RWPE2 (cell line): ENCODE data around the gene FHIP1A.

Experiments used
- ATAC-seq: fragments of 200-7000 bp; cut with Tn5 transposase; 3 replicates; pipeline ENCODE4 v1.9.1; 2021; ENCODE audit warnings: low read depth
- DNase-seq: peaks from one replicate; pipeline ENCODE4 v3.0.0-alpha.2; 2020; ENCODE audit warnings: low spot score
- H3K27ac ChIP-seq: fragments of 450-650 bp; 2 replicates; pipeline ENCODE4 v1.5.1; 2017; ENCODE audit warnings: mild to moderate bottlenecking; ENCODE audit not compliant: poor library complexity, severe bottlenecking
- H3K27me3 ChIP-seq: fragments of 250-450 bp; sonication (Bioruptor Pico); 2 replicates; pipeline ENCODE4 v1.5.1; 2021; ENCODE audit warnings: mild to moderate bottlenecking, moderate library complexity; ENCODE audit not compliant: insufficient read depth, poor library complexity, severe bottlenecking
- H3K36me3 ChIP-seq: fragments of 250-450 bp; sonication (Bioruptor Pico); 2 replicates; pipeline ENCODE4 v1.5.1; 2020; ENCODE audit warnings: low read depth, mild to moderate bottlenecking, moderate library complexity
- H3K4me1 ChIP-seq: fragments of 250-450 bp; sonication (Bioruptor Pico); 2 replicates; pipeline ENCODE4 v1.5.1; 2021; ENCODE audit warnings: mild to moderate bottlenecking, moderate library complexity; ENCODE audit not compliant: insufficient read depth, poor library complexity, severe bottlenecking
- H3K4me3 ChIP-seq: fragments of 250-450 bp; sonication (Bioruptor Pico); 2 replicates; pipeline ENCODE4 v1.5.1; 2021; ENCODE audit warnings: mild to moderate bottlenecking, moderate library complexity; ENCODE audit not compliant: severe bottlenecking
- H3K9me3 ChIP-seq: fragments of 250-450 bp; sonication (Bioruptor Pico); 2 replicates; pipeline ENCODE4 v1.5.1; 2021; ENCODE audit warnings: mild to moderate bottlenecking, moderate library complexity; ENCODE audit not compliant: severe bottlenecking
- CTCF ChIP-seq: fragments of 450-650 bp; IDR thresholded peaks from one replicate; pipeline ENCODE4 v1.5.1; 2017; ENCODE audit warnings: mild to moderate bottlenecking, moderate library complexity; ENCODE audit not compliant: poor library complexity, severe bottlenecking

FHIP1A gene

GRCh38 chr4:151420250-151420807 is 11.4 kb downstream of the FHIP1A start:
- ATAC-seq (no peak), DNase-seq (no peak)
- TF ChIP-seq CTCF: no peak
- Histone ChIP-seq H3K27me3 (no peaks in the 10 kb centered on the region), H3K27ac (peak overlapping the region; percentile 12), H3K4me1 (peaks cover 52% of the 10 kb centered on the region), H3K36me3 (no peaks in the 10 kb centered on the region), H3K9me3 (peaks cover 2% of the 10 kb centered on the region), H3K4me3 (no peak overlapping the region)

- Histone ChIP-seq H3K9me3 (peaks cover 2% of the 10 kb centered on the region), H3K4me3 (no peak overlapping the region), H3K27me3 (no peaks in the 10 kb centered on the region), H3K27ac (no peak overlapping the region), H3K4me1 (peaks cover 48% of the 10 kb centered on the region), H3K36me3 (no peaks in the 10 kb centered on the region)
- ATAC-seq (no peak), DNase-seq (no peak)
- no peak for TF ChIP-seq CTCF
Measured at GRCh38 chr4:151422854-151423253, 13.9 kb downstream of the FHIP1A start.

GRCh38 chr4:151426513-151426912 is 17.5 kb downstream of the FHIP1A start:
- DNase-seq (no peak), ATAC-seq (peak; percentile 44; the same call in 1 of the 3 replicates)
- no peaks in the 10 kb centered on the region for H3K36me3 ChIP-seq
- TF ChIP-seq CTCF: no peak
- H3K27me3 ChIP-seq: no peaks in the 10 kb centered on the region
- H3K4me1 ChIP-seq: peaks cover 52% of the 10 kb centered on the region
- peak overlapping the region; percentile 29 for H3K27ac ChIP-seq
- H3K9me3 ChIP-seq: peaks cover 2% of the 10 kb centered on the region
- H3K4me3 ChIP-seq: no peak overlapping the region

- H3K9me3 ChIP-seq: peaks cover 2% of the 10 kb centered on the region
- H3K27me3 ChIP-seq: no peaks in the 10 kb centered on the region
- no peaks in the 10 kb centered on the region for H3K36me3 ChIP-seq
- peaks cover 58% of the 10 kb centered on the region for H3K4me1 ChIP-seq
- H3K4me3 ChIP-seq: no peak overlapping the region
- ATAC-seq (no peak), DNase-seq (no peak)
- H3K27ac ChIP-seq: peak overlapping the region; percentile 29
- TF ChIP-seq CTCF: no peak
Measured at GRCh38 chr4:151427266-151427665, 18.3 kb downstream of the FHIP1A start.

GRCh38 chr4:151428346-151428745 is 19.4 kb downstream of the FHIP1A start:
- Histone ChIP-seq H3K4me1 (peaks cover 58% of the 10 kb centered on the region), H3K27me3 (no peaks in the 10 kb centered on the region), H3K4me3 (no peak overlapping the region), H3K27ac (peak overlapping the region; percentile 47), H3K9me3 (peaks cover 2% of the 10 kb centered on the region), H3K36me3 (no peaks in the 10 kb centered on the region)
- ATAC-seq (peak; percentile 70), DNase-seq (no peak)
- TF ChIP-seq CTCF: no peak
